NCI-H187 (cell line): ENCODE results near the gene PCBP4.

Source experiments
- DNase-seq, 2 experiments: peaks; one replicate each; lab custom pipeline; 2025; lab: John Stamatoyannopoulos, UW

The PCBP4 gene

DNA sequence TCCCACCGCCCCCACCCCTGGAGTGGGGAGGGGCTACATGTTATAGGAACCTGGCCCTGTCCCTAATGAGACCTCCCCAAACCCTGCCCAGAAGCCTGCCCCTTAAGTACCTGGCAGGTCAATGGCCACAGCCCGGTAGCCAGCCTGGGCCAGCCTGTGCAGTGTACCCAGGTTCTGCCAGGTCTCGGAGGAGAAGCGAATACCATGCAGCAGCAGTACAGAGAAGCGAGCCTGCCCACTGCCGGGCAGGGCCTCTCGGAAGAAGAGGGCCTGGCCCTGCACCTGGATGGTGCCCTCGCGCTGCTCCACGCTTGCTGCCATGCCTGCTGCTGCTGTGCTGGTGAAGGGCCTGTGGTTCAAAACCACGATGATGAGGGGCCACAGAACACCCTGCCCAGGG lies 4.1 kb upstream of the PCBP4 start:
- no peak for DNase-seq

- DNase-seq, result no peak
These were observed 3.5 kb upstream of the PCBP4 start for GRCh38 chr3:51970606-51971300.

- DNase-seq, result no peak
These were observed 2.6 kb upstream of the PCBP4 start for GRCh38 chr3:51969841-51970240.

DNA sequence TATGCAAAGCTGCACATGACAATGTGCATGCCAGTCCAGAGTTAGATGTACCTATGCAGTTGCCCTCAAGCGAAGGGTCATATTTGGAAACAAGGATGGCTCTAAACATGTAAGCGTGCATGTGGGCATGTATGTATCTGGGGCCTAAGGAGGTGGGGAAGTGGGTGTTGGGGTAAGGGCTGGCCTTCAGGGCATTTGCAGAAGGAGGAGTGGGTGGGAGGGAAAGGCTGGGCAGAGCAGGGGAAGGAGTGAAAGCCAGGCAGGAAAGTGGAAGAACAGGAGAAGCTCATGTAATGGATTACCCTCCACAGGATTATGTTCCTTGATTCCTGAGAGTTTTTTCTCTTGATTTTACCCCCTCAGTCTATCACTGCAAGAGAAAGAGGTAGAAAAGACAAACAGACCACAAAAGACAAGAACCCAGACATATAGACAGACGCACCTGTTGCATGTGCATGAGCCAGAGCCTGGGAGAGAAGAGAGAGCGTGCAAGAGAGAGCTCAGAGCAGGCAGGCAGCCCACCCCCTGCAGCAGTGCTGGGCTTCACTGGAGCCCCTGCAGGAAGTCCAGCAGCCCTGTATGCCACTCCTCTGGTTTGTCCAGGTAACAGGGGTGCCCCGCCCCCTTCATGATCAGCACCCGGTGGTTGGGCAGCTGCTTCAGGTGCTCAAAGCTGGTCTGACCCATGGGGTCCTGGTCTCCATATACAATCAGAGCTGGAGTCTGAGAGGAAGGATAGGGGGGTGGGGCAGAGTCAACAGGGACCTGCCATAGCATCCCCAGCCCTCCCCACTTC lies 1.8 kb upstream of the PCBP4 start:
- DNase-seq, result no peak

- DNase-seq, result no peak
These were observed 1.0 kb upstream of the PCBP4 start for GRCh38 chr3:51968170-51968775.

DNA sequence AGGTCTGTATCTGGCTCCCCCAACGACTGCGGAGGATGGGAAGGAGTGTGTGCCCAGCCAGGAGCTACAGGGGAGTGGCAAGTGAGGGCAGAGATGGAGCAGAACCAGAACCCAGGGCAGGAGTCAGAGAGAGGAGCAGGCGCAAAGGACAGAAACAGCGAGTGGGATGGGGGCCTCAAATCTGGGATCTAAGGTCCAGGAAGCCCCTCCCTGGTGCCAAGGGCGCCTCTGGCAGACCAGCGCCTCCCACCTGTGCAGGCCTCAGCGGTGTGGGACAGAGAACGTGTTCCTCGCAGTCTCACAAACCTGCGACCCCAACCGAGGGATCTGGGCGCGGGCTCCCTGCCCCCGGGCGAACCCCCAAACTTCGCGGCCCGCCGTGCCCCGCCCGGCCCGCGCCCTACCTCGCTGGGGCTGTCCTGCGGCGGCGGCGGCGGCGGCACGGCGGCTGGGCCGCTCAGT lies 301 bp downstream of the PCBP4 start:
- DNase-seq, result no peak

DNA sequence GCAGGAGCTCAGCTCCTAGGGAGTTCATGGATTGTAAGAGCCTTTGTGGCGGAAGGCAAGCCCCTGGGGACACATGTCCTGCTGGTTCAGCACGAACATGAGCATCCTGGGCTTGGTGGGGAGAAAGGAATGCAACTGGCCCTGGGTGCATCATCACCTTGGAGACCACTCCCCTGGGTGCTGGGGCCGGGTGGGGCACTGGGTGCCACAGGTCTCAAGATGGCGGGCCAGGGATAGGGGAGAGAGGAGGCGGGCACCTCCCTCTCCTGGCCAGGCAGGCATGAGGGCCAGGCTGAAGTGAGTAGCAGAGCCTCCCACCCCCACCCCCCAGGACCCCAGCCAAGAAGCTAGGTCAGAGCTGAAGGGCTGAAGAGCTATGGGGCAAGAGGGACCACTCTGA lies 768 bp downstream of the PCBP4 start:
- DNase-seq, result no peak

DNA sequence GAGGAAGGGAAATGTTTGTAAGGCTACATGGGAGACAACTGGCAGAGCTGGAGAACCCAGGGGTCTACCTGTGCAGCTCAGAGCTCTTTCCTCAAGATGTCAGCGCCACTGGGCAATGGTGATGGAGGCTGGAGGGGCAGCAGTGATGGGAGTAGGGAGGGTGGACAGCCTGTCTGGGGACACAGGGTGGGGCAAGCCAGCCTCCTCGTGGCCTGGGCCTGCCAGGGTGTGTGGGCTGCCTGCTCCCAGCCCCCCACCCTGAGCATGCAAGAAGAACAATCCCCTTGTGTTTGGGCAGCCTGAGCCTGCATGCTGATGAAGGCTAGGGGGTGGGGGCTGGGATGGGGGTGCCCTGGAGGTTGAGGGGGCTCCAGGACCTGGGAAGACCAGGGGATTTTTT lies 1.2 kb downstream of the PCBP4 start:
- DNase-seq, result no peak

GRCh38 chr3:51964521-51964920 lies 2.7 kb downstream of the PCBP4 start:
- DNase-seq, result no peak

- DNase-seq, result no peak
These were observed 3.3 kb downstream of the PCBP4 start for GRCh38 chr3:51963951-51964451.

DNA sequence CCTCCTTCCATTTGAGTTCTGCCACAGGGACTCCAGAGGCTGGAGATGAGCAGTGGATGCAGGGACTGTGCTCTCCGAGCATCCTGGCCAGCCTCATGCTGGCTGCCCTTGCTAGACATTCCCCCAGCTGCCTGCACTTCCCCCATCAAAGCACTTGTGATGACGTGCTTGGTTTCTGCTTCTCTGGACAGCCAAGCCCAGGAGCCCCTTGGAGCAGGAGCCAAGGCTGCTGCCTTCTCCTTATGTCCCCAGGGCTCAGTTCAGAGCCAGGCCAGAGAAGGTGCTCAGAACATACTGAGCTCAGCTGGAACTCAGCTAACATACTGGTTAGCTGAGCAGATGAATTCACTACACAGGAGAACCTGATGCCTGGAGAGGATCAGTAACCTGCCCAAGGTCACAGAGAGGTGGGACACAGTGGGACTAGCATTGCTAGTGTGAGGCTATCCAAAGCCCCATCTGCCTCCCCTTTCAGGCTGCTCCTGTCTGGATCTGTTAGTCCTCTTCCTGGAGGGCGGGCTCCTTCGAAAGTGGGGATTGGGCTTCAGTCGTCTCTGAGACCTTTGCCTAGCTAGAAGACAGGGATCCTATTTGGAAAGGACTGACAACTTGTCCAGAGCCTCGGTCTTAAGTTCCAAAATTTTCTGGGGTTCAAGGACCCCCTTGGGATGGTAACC lies 4.3 kb downstream of the PCBP4 start:
- no peak for DNase-seq

GRCh38 chr3:51961602-51962569 lies 5.4 kb downstream of the PCBP4 start:
- DNase-seq, result no peak

- no peak for DNase-seq
These were observed 6.2 kb downstream of the PCBP4 start for GRCh38 chr3:51961011-51961410.

DNA sequence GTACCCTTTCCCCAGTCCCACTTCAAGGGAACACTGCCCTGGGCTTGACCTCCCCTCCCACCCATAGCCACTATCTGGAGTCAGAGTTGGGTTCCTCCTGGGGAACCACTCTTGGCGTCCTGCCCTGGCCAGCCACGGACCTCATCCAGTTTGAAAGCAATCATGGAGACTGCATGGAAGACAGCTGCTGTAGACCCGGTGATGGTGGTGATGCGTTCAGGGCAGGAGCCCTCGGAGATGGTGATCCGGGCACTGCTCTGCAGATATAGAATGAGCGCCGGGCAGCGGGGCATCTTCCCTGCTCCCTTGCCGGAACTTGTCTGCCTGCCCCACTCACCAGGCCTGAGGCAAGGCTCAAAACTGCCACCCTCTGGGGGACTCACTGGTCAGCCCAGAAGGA lies 6.9 kb downstream of the PCBP4 start:
- DNase-seq, result no peak

DNA sequence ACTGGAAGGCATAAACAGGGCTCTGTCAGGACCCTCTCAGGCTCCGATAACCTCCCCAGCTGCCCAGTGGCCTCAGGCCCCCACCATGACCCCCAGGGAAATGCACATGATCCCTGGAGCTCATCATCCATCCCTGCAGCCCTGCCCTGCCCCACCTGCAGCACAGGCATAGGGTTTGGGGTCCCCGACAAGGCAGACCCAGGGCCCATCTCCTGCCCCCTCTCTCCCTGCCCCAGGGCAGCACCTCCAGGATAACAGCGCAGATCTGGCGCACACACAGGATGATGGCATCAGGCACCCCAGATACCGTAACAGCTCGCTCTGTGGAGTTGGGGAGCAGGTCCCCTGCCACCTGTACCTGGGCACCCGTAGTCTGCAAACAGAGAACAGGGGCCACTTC lies 7.6 kb downstream of the PCBP4 start:
- DNase-seq, result no peak

GRCh38 chr3:51958603-51959521 lies 8.4 kb downstream of the PCBP4 start:
- no peak for DNase-seq

- no peak for DNase-seq
These were observed 9.6 kb downstream of the PCBP4 start for GRCh38 chr3:51957520-51958205.

GRCh38 chr3:51955893-51956770 lies 11.1 kb downstream of the PCBP4 start:
- DNase-seq, result no peak
